HG02840 (cell line): ENCODE results near the gene C3orf20.

Experiments used
- ATAC-seq: cut with Tn5 transposase; IDR thresholded peaks from one replicate; pipeline ENCODE4 v1.9.1; 2021; ENCODE audit warnings: mild to moderate bottlenecking, moderate library complexity, moderate number of reproducible peaks; ENCODE audit not compliant: unreplicated experiment, low FRiP score

C3orf20 gene

GRCh38 chr3:14769544-14770325 is 94.8 kb downstream of the C3orf20 start:
- no peak for ATAC-seq

GRCh38 chr3:14770591-14770990 is 95.7 kb downstream of the C3orf20 start:
- no peak for ATAC-seq

- no peak for ATAC-seq
Measured at GRCh38 chr3:14771593-14772497, 96.9 kb downstream of the C3orf20 start.

- no peak for ATAC-seq
Measured at GRCh38 chr3:14772533-14773138, 97.7 kb downstream of the C3orf20 start.

GRCh38 chr3:14773281-14773680 is 98.3 kb downstream of the C3orf20 start:
- ATAC-seq: no peak

- no peak for ATAC-seq
Measured at GRCh38 chr3:14773691-14774128, 98.8 kb downstream of the C3orf20 start.

GRCh38 chr3:14774431-14774830 is 99.5 kb downstream of the C3orf20 start:
- ATAC-seq: no peak

- no peak for ATAC-seq
Measured at GRCh38 chr3:14775011-14775410, 100.1 kb downstream of the C3orf20 start.

GRCh38 chr3:14775563-14775962 is 100.6 kb downstream of the C3orf20 start:
- no peak for ATAC-seq

GRCh38 chr3:14779069-14779685 is 104.2 kb downstream of the C3orf20 start:
- no peak for ATAC-seq

GRCh38 chr3:14780927-14781507 is 106.1 kb downstream of the C3orf20 start:
- ATAC-seq: no peak

GRCh38 chr3:14783480-14784086 is 108.6 kb downstream of the C3orf20 start:
- ATAC-seq: no peak

- no peak for ATAC-seq
Measured at GRCh38 chr3:14784087-14784681, 109.2 kb downstream of the C3orf20 start.

- no peak for ATAC-seq
Measured at GRCh38 chr3:14785207-14786155, 110.5 kb downstream of the C3orf20 start.

- ATAC-seq: no peak
Measured at GRCh38 chr3:14786369-14786768, 111.4 kb downstream of the C3orf20 start.

- no peak for ATAC-seq
Measured at GRCh38 chr3:14787630-14788029, 112.7 kb downstream of the C3orf20 start.

- no peak for ATAC-seq
Measured at GRCh38 chr3:14788644-14789043, 113.7 kb downstream of the C3orf20 start.

GRCh38 chr3:14789221-14789620 is 114.3 kb downstream of the C3orf20 start:
- ATAC-seq: no peak
